ENCODE measurements around the gene USF3. TPM values are rescaled to one million over a fixed set of nuclear protein-coding genes. Genes with fewer than 3 reads are reported as not detected.

Gene USF3
- total and polyA plus RNA-seq, 9 of the 15 experiments (the other 6 are each of a cell fraction or from before 2014, with no cell fraction given): 1.4 to 6.9 (median 3.1) TPM

- H3K4me3 ChIP-seq: no peak overlapping the region
- H3K4me2 ChIP-seq (ENCODE audit: insufficient read depth, low read length): no peak overlapping the region
- DNase-seq (ENCODE audit: extremely low read depth in 1 of 4, low spot score in 3 of 4) (no peak), ATAC-seq (no peak), FAIRE-seq (no peak)
- POLR2A ChIA-PET: interaction anchor here (1.4 kb wide), 1 partner anchor 16 kb away, joined by 4 read pairs; no protein-coding TSS in a partner anchor
- peaks cover 0 to 6% of the 10 kb centered on the region in 2 experiments; a peak in 3 of 5 replicates for H3K27me3 ChIP-seq (ENCODE audit: control insufficient read depth in 2 of 2, insufficient read depth in 2 of 2, low read length in 2 of 2)
- CTCF ChIA-PET (ENCODE audit: low intra/inter-chr PET ratio): no interaction called here
- H3K9me3 ChIP-seq (replicated peaks; ENCODE audit: control insufficient read depth, insufficient read depth, low read depth, low read length): no peaks in the 10 kb centered on the region
- intact Hi-C loops (cut with micrococcal nuclease): no loop called here
- H3K9ac ChIP-seq (ENCODE audit: insufficient read depth in 1 of 2, low read depth in 2 of 2, low read length in 2 of 2): no peak overlapping the region
- H2AFZ ChIP-seq (ENCODE audit: low read depth, low read length): no peak overlapping the region
- WGBS (ENCODE audit: insufficient coverage, low coverage, missing lambda C conversion rate): 0% methylated on average over 4 of the region's 4 CpGs
- no peaks in the 10 kb centered on the region for H3K9me1 ChIP-seq (ENCODE audit: control insufficient read depth, insufficient read depth, low read length)
- no peaks in the 10 kb centered on the region for H3K4me1 ChIP-seq (replicated peaks in 1 of 2; ENCODE audit: control insufficient read depth in 2 of 2, insufficient read depth in 2 of 2, low read length in 2 of 2)
- no TSS peak for BruUV-seq (replicated peaks)
- in situ Hi-C loops (cut with MboI): loop anchor here (25.0 kb wide), 1 partner anchor 554 kb away; no protein-coding TSS in a partner anchor
- H4K20me1 ChIP-seq (replicated peaks; ENCODE audit: control insufficient read depth, insufficient read depth, low read length): no peaks in the 10 kb centered on the region
- no peak overlapping the region for H3K27ac ChIP-seq (ENCODE audit: extremely low read depth, low read depth, low read length)
- H3K36me3 ChIP-seq (ENCODE audit: control insufficient read depth, insufficient read depth, low read length): no peaks in the 10 kb centered on the region
- H3K79me2 ChIP-seq (ENCODE audit: control insufficient read depth, insufficient read depth, low read length): no peaks in the 10 kb centered on the region
- TF ChIP-seq PML (IDR thresholded peaks at IDR 0.05; ENCODE audit: low read length): no peak
- no peak for TF ChIP-seq HDAC8 (tag; IDR thresholded peaks at IDR 0.05)
- no peak for TF ChIP-seq NFRKB (IDR thresholded peaks at IDR 0.05; ENCODE audit: low read depth)
- no peak for TF ChIP-seq ARID3B (CRISPR knock-in tag; IDR thresholded peaks at IDR 0.05; ENCODE audit: borderline replicate concordance)
- no peak for TF ChIP-seq ZNF592 (IDR thresholded peaks at IDR 0.05)
- TF ChIP-seq CCAR2 (IDR thresholded peaks at IDR 0.05; ENCODE audit: low read depth, low read length): no peak
- no peak for TF ChIP-seq THRAP3 (IDR thresholded peaks at IDR 0.05; ENCODE audit: borderline replicate concordance)
- no peak for TF ChIP-seq CUX1 (CRISPR knock-in tag; IDR thresholded peaks at IDR 0.05)
Observed at GRCh38 chr3:113615976-113616375, 80.5 kb downstream of the USF3 start.
